OCI-LY1 (cell line): ENCODE data around the gene BRD3.
"Not testable (repeated sequence)": the region's sequence is repeated elsewhere in the genome, so short reads cannot be mapped to it uniquely, and the experiment has no call there.

ENCODE experiments used
- H2AFZ ChIP-seq: fragments of 200-600 bp; sonication (generic), shearing (Covaris generic); 2 replicates; pipeline ENCODE4 v1.6.0; 2014; ENCODE audit warnings: antibody characterized with exemption, mild to moderate bottlenecking, low read length
- H3F3A ChIP-seq: fragments of 200-600 bp; sonication (generic), shearing (Covaris generic); 2 replicates; pipeline ENCODE4 v1.6.0; 2014; ENCODE audit warnings: mild to moderate bottlenecking, antibody characterized with exemption, low read length, moderate library complexity; ENCODE audit not compliant: insufficient read depth
- H3K27ac ChIP-seq: fragments of 200-600 bp; sonication (generic); 2 replicates; pipeline ENCODE4 v1.5.1; 2014; ENCODE audit warnings: low read length, mixed run types, mild to moderate bottlenecking, low read depth; ENCODE audit not compliant: poor library complexity, severe bottlenecking
- H3K27me3 ChIP-seq: fragments of 200-600 bp; sonication (generic); 2 replicates; pipeline ENCODE4 v1.6.0; 2014; ENCODE audit warnings: antibody characterized with exemption, mild to moderate bottlenecking, low read length, moderate library complexity; ENCODE audit not compliant: insufficient read depth
- H3K36me3 ChIP-seq: fragments of 200-600 bp; sonication (generic); 2 replicates; pipeline ENCODE4 v1.6.1; 2014; ENCODE audit warnings: mild to moderate bottlenecking, antibody characterized with exemption, low read length, moderate library complexity, mixed read lengths; ENCODE audit not compliant: insufficient read depth
- H3K4me1 ChIP-seq: fragments of 200-600 bp; sonication (generic); 2 replicates; pipeline ENCODE4 v1.5.1; 2014; ENCODE audit warnings: mild to moderate bottlenecking, low read length, moderate library complexity; ENCODE audit not compliant: insufficient read depth, severe bottlenecking
- H3K4me2 ChIP-seq: fragments of 200-600 bp; sonication (generic), shearing (Covaris generic); 2 replicates; pipeline ENCODE4 v1.6.1; 2014; ENCODE audit warnings: low read length
- H3K4me3 ChIP-seq: fragments of 200-600 bp; sonication (generic); 2 replicates; pipeline ENCODE4 v1.5.1; 2014; ENCODE audit warnings: low read length, low read depth, mild to moderate bottlenecking, mixed read lengths; ENCODE audit not compliant: poor library complexity, severe bottlenecking
- H3K79me2 ChIP-seq: fragments of 200-600 bp; shearing (Covaris generic); 2 replicates; pipeline ENCODE4 v1.6.1; 2016; ENCODE audit warnings: mixed run types, low read length, mixed read lengths; ENCODE audit not compliant: insufficient read depth
- H3K9ac ChIP-seq: fragments of 200-600 bp; sonication (generic), shearing (Covaris generic); 2 replicates; pipeline ENCODE4 v1.6.1; 2014; ENCODE audit warnings: mild to moderate bottlenecking, low read length, mixed read lengths
- H3K9me2 ChIP-seq: fragments of 200-600 bp; sonication (generic), shearing (Covaris generic); 2 replicates; pipeline ENCODE4 v1.6.1; 2014; ENCODE audit warnings: low read depth, mild to moderate bottlenecking, low read length, mixed read lengths
- H3K9me3 ChIP-seq: fragments of 200-600 bp; shearing (Covaris generic); 2 replicates; pipeline ENCODE4 v1.6.1; 2014; ENCODE audit warnings: low read length, mixed read lengths
- H4K20me1 ChIP-seq: fragments of 200-600 bp; sonication (generic), shearing (Covaris generic); 2 replicates; pipeline ENCODE4 v1.6.0; 2016; ENCODE audit warnings: mild to moderate bottlenecking, low read length; ENCODE audit not compliant: insufficient read depth
- CTCF ChIP-seq: fragments of 200-600 bp; sonication (generic), shearing (Covaris generic); IDR thresholded peaks from 2 replicates; pipeline ENCODE4 v1.5.1; 2017; ENCODE audit warnings: mild to moderate bottlenecking, antibody characterized with exemption, low read length, moderate library complexity, mixed read lengths
- EZH2 ChIP-seq: fragments of 200-600 bp; sonication (generic), shearing (Covaris generic); IDR thresholded peaks from 2 replicates; pipeline ENCODE4 v1.8.0; 2017; ENCODE audit warnings: borderline replicate concordance, mixed run types, mild to moderate bottlenecking, antibody characterized with exemption, low read length, moderate library complexity, mixed read lengths

Gene BRD3

DNA sequence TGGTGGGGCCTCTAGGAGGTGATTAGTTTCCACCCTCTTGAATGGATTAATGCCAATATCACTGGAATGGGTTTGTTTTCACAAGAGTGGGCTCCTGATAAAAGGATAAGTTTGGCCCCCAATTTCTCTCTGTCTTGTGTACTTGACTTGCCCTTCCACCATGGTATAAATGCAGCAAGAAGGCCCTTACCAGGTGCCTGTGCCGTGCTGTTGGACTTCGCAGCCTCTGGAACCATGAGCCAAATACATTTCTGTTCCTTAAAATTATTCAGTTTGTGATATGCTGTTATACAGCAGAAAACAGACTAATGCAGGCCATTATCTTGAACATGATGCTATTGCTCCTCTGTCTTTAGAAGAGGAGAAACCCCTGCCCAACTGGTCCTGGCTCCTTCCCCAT, 17.8 kb upstream of the BRD3 start:
- no peak overlapping the region for H3K4me3 ChIP-seq
- H3K79me2 ChIP-seq: no peaks in the 10 kb centered on the region
- TF ChIP-seq EZH2 (no peak), CTCF (no peak)
- no peak overlapping the region for H3K27ac ChIP-seq
- no peak overlapping the region for H3K4me2 ChIP-seq
- H2AFZ ChIP-seq: no peak overlapping the region
- no peaks in the 10 kb centered on the region for H3K9me2 ChIP-seq
- no peaks in the 10 kb centered on the region for H3K36me3 ChIP-seq
- H4K20me1 ChIP-seq: no peaks in the 10 kb centered on the region
- H3K9me3 ChIP-seq: no peaks in the 10 kb centered on the region; the same call in 1 of the 2 replicates
- H3K27me3 ChIP-seq: peaks cover 14% of the 10 kb centered on the region; the same call in 1 of the 2 replicates
- no peak overlapping the region for H3K9ac ChIP-seq
- no peaks in the 10 kb centered on the region for H3F3A ChIP-seq
- no peaks in the 10 kb centered on the region for H3K4me1 ChIP-seq

DNA sequence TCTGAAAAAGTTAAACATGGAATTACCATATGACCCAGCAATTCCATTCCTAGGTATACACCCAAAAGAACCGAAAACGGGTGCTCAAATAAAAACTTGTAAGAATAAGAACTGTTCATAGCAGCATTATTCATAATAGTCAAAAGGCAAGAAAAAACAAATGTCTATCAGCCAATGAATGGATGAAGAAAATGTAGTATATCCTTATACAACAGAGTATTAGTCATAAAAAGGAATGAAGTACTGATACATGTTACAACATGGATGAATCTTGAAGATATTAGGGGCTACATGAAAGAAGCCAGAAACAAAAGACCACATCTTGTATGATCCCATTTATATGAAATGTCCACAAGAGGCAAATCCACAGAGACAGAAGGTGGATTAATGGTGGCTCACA, 15.6 kb upstream of the BRD3 start:
- Histone ChIP-seq H3K9ac (no peak overlapping the region), H3K9me2 (no peaks in the 10 kb centered on the region), H3K79me2 (no peaks in the 10 kb centered on the region), H3K27ac (no peak overlapping the region), H4K20me1 (no peaks in the 10 kb centered on the region), H3K27me3 (peaks cover 14% of the 10 kb centered on the region; the same call in 1 of the 2 replicates), H3K4me2 (no peak overlapping the region), H3K4me1 (no peaks in the 10 kb centered on the region), H2AFZ (no peak overlapping the region), H3K9me3 (no peaks in the 10 kb centered on the region; the same call in 1 of the 2 replicates), H3K4me3 (no peak overlapping the region), H3F3A (no peaks in the 10 kb centered on the region), H3K36me3 (no peaks in the 10 kb centered on the region)
- TF ChIP-seq CTCF: no peak
- no peak for TF ChIP-seq EZH2

GRCh38 chr9:134076644-134077043, 8.8 kb upstream of the BRD3 start:
- Histone ChIP-seq H3F3A (no peaks in the 10 kb centered on the region), H3K4me2 (no peak overlapping the region), H3K27ac (no peak overlapping the region), H2AFZ (no peak overlapping the region), H3K9me3 (0 out of 2 replicates have a peak, but pooled peaks cover 6% of the 10 kb centered on the region), H3K36me3 (no peaks in the 10 kb centered on the region; the same call in 1 of the 2 replicates), H3K9me2 (no peaks in the 10 kb centered on the region), H3K27me3 (peaks cover 2% of the 10 kb centered on the region; the same call in 1 of the 2 replicates), H4K20me1 (no peaks in the 10 kb centered on the region), H3K4me3 (no peak overlapping the region), H3K4me1 (no peaks in the 10 kb centered on the region), H3K9ac (no peak overlapping the region), H3K79me2 (no peaks in the 10 kb centered on the region)
- TF ChIP-seq EZH2: no peak
- TF ChIP-seq CTCF: no peak

- not testable (repeated sequence) for H2AFZ ChIP-seq, H3K4me1 ChIP-seq, H3K4me2 ChIP-seq
Measured at GRCh38 chr9:134075689-134076088, 7.9 kb upstream of the BRD3 start.

More at GRCh38 chr9:134075689-134076088, 7.9 kb upstream of the BRD3 start:
- H3K9ac ChIP-seq, H4K20me1 ChIP-seq, H3K9me3 ChIP-seq, H3K27me3 ChIP-seq, H3K4me3 ChIP-seq, H3K79me2 ChIP-seq, H3K9me2 ChIP-seq, H3K27ac ChIP-seq, H3K36me3 ChIP-seq, H3F3A ChIP-seq: not testable (repeated sequence)
